Fibroblast of skin of left biceps (primary cell): ENCODE results near the gene DEPDC5.

Source experiments
- DNase-seq, 2 experiments: peaks; one replicate each; pipeline ENCODE4 v3.0.0-alpha.2; 2013; ENCODE audit warnings: low read depth in 2 of 2

DEPDC5 gene

GRCh38 chr22:31950226-31950625 lies 196.4 kb downstream of the DEPDC5 start:
- no peak for DNase-seq

GRCh38 chr22:31951194-31952093 lies 197.6 kb downstream of the DEPDC5 start:
- no peak for DNase-seq

- DNase-seq: no peak
Observed at GRCh38 chr22:31952094-31952401, 198.2 kb downstream of the DEPDC5 start.

- peak; percentile 60 to 68 for DNase-seq
Observed at GRCh38 chr22:31952472-31952871, 198.7 kb downstream of the DEPDC5 start.

- DNase-seq: no peak
Observed at GRCh38 chr22:31953261-31953660, 199.4 kb downstream of the DEPDC5 start.

GRCh38 chr22:31954535-31955523 lies 201.0 kb downstream of the DEPDC5 start:
- no peak for DNase-seq

GRCh38 chr22:31956360-31956759 lies 202.5 kb downstream of the DEPDC5 start:
- no peak for DNase-seq
